Gastroesophageal sphincter (tissue), 4 donors: ENCODE measurements around the gene RNF123. TPM values are rescaled to one million over a fixed set of nuclear protein-coding genes. Genes with fewer than 3 reads are reported as not detected.

Source experiments
- ATAC-seq: fragments of 150-250 bp; one replicate; pipeline ENCODE4 v1.9.1; 2016; ENCODE audit warnings: mild to moderate bottlenecking, moderate library complexity
- H3K27ac ChIP-seq, 4 donors: fragments of 200-600 bp; sonication (generic) in 3 of 4; 1 replicate in 3 of 4; 2 replicates in 1 of 4; pipeline ENCODE4 v1.5.1; 2016 to 2019
- H3K27me3 ChIP-seq: fragments of 200-600 bp; sonication (generic); one replicate; pipeline ENCODE4 v1.5.1; 2019
- H3K36me3 ChIP-seq, 2 donors: fragments of 200-600 bp; sonication (generic); one replicate each; pipeline ENCODE4 v1.5.1; 2019; ENCODE audit warnings: control low read depth in 1 of 2
- H3K4me1 ChIP-seq, 3 donors: fragments of 200-600 bp; sonication (generic); 1 replicate in 2 of 3; 2 replicates in 1 of 3; pipeline ENCODE4 v1.5.1; 2016 to 2019; ENCODE audit warnings: control low read depth in 2 of 3
- H3K4me3 ChIP-seq, 2 donors: fragments of 200-600 bp; sonication (generic); one replicate each; pipeline ENCODE4 v1.5.1; 2019; ENCODE audit warnings: mild to moderate bottlenecking in 1 of 2, moderate library complexity in 1 of 2
- H3K9me3 ChIP-seq, 3 donors: fragments of 200-600 bp; sonication (generic); one replicate each; pipeline ENCODE4 v1.5.1; 2017 to 2019; ENCODE audit warnings: control low read depth in 2 of 3
- EP300 ChIP-seq: sonication (generic); formaldehyde crosslinking; IDR thresholded peaks from one replicate; pipeline ENCODE4 v1.6.1; 2017; ENCODE audit warnings: antibody characterized with exemption, mild to moderate bottlenecking
- POLR2A ChIP-seq, 2 donors: fragments of 450-650 bp; IDR thresholded peaks; one replicate each; pipeline ENCODE4 v1.6.1; 2017; ENCODE audit warnings: antibody characterized with exemption in 2 of 2, mild to moderate bottlenecking in 2 of 2, moderate library complexity in 1 of 2
- POLR2AphosphoS5 ChIP-seq: sonication (generic); formaldehyde crosslinking; IDR thresholded peaks from one replicate; pipeline ENCODE4 v1.6.1; 2017; ENCODE audit warnings: antibody characterized with exemption
- WGBS, 2 donors: methylation state at CpG; one replicate each; pipeline ENCODE4 v1.1.5; 2018; ENCODE audit warnings: low coverage in 1 of 2; 5-methylcytosine and 5-hydroxymethylcytosine counted together
- total RNA-seq, 4 donors: library from RNA; depleted of rRNA; stranded (reverse); fragments of >200 nt; gene quantifications; one replicate each; pipeline ENCODE4 v1.1.0, GENCODE V29; 2016
- TF ChIP-seq, protein P1 (sequence below), 4 experiments: fragments of 200-600 bp in 2 of 4; fragments of 450-650 bp in 2 of 4; sonication (generic) in 1 of 4; IDR thresholded peaks; one replicate each; pipeline ENCODE4 v1.5.1; 2017 to 2019; ENCODE audit warnings: antibody characterized with exemption in 4 of 4, mild to moderate bottlenecking in 2 of 4, moderate library complexity in 2 of 4

Gene RNF123
- total RNA-seq, 4 donors from 2014 or later: 18.5 to 31.2 (median 21.8) TPM

DNA sequence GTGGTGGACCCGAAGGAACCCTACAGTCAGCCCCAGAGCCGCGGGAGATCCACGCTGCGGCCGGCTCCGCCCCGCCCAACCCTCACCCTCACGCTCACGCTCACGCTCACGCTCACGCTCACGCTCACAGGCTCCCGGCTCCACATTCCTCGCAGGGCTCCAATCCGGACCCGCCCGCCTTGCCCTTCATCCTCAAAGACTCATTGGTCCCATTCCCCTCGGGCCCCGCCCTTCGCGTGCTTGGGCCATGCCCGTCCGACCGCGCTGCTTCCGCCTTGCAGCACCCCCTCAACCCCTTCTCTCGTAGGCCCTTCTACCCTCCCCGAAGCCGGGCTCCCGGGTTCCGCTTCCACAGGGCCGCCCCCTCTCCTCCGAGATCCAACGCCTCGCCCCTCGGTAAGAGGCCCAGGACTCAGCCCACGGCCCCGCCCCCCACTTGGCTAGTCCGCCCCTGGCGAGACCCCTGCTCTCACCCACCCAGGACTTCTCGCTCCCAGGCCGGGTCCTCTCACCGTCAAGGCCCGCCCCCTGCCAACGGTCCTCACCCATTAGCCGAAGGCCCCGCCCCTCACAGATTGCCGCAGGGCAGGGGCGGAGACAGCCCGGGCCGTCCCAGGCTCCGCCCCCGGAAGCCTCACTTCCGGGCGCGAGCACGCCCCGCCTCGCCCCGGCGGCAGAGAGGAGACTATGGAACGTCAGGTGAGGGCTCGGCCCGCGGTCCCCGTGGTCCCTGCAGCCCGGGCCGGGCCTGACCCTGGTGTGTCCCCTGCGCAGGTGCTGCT, 15.5 kb upstream of the RNF123 start, which contains the start of gene APEH:
Gene APEH, plus strand, starts transcription at position 637 of the 782 bp plus-strand sequence. Its CDS starts 51 bp downstream, at position 688.
- H3K27ac ChIP-seq: peak within 1 kb of the TSS; percentile 64 to 94 (median 92)
- peaks cover 0 to 25% (median 10%) of the 10 kb centered on the region in 3 donors for H3K4me1 ChIP-seq
- TF ChIP-seq, protein P1, sequence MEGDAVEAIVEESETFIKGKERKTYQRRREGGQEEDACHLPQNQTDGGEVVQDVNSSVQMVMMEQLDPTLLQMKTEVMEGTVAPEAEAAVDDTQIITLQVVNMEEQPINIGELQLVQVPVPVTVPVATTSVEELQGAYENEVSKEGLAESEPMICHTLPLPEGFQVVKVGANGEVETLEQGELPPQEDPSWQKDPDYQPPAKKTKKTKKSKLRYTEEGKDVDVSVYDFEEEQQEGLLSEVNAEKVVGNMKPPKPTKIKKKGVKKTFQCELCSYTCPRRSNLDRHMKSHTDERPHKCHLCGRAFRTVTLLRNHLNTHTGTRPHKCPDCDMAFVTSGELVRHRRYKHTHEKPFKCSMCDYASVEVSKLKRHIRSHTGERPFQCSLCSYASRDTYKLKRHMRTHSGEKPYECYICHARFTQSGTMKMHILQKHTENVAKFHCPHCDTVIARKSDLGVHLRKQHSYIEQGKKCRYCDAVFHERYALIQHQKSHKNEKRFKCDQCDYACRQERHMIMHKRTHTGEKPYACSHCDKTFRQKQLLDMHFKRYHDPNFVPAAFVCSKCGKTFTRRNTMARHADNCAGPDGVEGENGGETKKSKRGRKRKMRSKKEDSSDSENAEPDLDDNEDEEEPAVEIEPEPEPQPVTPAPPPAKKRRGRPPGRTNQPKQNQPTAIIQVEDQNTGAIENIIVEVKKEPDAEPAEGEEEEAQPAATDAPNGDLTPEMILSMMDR (IDR thresholded peaks at IDR 0.05): peak in 1 of 4 experiments; percentile 18
- TF ChIP-seq POLR2AphosphoS5: peak; percentile 75
- TF ChIP-seq POLR2A (IDR thresholded peaks at IDR 0.05): peak; percentile 78 to 79
- TF ChIP-seq EP300: no peak
- H3K27me3 ChIP-seq: peaks cover 7% of the 10 kb centered on the region
- peak within 1 kb of the TSS; percentile 65 to 93 for H3K4me3 ChIP-seq
- ATAC-seq: peak; percentile 94
- peaks cover 0 to 38% of the 10 kb centered on the region in 2 donors for H3K36me3 ChIP-seq
- WGBS, 2 donors: no CpG with 5 or more reads among the region's 71 CpGs
- H3K9me3 ChIP-seq: no peaks in the 10 kb centered on the region

DNA sequence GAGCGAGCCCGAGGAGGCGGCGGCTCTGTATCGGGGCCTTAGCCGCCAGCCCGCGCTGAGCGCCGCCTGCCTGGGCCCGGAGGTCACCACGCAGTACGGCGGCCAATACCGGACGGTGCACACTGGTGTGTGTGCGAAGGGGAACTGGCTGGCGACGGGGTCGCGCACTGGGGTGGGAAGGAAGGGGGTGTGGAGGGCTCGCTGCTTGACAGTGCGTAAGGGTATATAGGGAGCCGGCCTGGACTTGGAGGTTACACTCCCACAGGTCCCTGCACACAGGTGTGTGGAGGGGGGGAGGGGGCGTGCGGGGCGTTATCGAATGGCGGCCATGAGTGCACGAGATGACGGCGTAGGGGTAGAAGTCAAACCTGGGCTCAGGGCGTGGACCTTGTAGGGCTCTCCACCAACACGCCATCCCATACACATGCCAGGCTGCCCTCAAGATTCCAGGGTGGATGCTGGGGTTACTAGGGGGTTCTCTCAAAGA, 14.8 kb upstream of the RNF123 start:
- no peak for TF ChIP-seq EP300
- TF ChIP-seq, protein P1 (IDR thresholded peaks at IDR 0.05): peak in 2 of 4 experiments; percentile 32 to 46
- no peak for TF ChIP-seq POLR2AphosphoS5
- TF ChIP-seq POLR2A (IDR thresholded peaks at IDR 0.05): no peak
- Histone ChIP-seq H3K4me3 (peak overlapping the region; percentile 65 to 93), H3K27me3 (peaks cover under 1% of the 10 kb centered on the region), H3K27ac (peak overlapping the region; percentile 64 to 94 (median 92)), H3K36me3 (peaks cover 0 to 44% of the 10 kb centered on the region in 2 donors), H3K9me3 (no peaks in the 10 kb centered on the region), H3K4me1 (peaks cover 0 to 25% (median 10%) of the 10 kb centered on the region in 3 donors)
- peak; percentile 20 for ATAC-seq
- WGBS, 2 donors: 0% methylated on average over 3 to 6 of the region's 34 CpGs

DNA sequence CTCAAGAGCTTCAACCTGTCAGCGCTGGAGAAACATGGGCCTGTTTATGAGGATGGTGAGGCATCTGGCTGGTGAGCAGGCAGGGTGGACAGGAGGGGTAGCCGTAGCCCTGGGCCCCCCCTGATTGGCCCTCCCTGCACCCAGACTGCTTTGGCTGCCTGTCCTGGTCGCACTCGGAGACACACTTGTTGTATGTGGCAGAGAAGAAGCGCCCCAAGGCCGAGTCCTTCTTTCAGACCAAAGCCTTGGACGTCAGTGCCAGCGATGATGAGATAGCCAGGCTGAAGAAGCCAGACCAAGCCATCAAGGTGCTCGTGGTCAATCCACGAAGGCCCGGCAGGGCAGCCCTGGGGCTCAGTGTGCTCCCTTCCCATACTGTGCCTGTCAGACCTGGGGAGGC, 13.4 kb upstream of the RNF123 start:
- ATAC-seq: no peak
- Histone ChIP-seq H3K4me1 (peaks cover 0 to 25% (median 10%) of the 10 kb centered on the region in 3 donors), H3K27me3 (no peaks in the 10 kb centered on the region), H3K4me3 (no peak overlapping the region), H3K36me3 (peaks cover 0 to 58% of the 10 kb centered on the region in 2 donors), H3K9me3 (no peaks in the 10 kb centered on the region), H3K27ac (no peak overlapping the region)
- TF ChIP-seq POLR2AphosphoS5 (no peak), POLR2A (IDR thresholded peaks at IDR 0.05) (no peak), EP300 (no peak)
- TF ChIP-seq, protein P1 (IDR thresholded peaks at IDR 0.05): no peak
- WGBS, 2 donors: 80% methylated on average over 1 of the region's 11 CpGs; no CpG with 5 or more reads in 1 of the 2 donors

DNA sequence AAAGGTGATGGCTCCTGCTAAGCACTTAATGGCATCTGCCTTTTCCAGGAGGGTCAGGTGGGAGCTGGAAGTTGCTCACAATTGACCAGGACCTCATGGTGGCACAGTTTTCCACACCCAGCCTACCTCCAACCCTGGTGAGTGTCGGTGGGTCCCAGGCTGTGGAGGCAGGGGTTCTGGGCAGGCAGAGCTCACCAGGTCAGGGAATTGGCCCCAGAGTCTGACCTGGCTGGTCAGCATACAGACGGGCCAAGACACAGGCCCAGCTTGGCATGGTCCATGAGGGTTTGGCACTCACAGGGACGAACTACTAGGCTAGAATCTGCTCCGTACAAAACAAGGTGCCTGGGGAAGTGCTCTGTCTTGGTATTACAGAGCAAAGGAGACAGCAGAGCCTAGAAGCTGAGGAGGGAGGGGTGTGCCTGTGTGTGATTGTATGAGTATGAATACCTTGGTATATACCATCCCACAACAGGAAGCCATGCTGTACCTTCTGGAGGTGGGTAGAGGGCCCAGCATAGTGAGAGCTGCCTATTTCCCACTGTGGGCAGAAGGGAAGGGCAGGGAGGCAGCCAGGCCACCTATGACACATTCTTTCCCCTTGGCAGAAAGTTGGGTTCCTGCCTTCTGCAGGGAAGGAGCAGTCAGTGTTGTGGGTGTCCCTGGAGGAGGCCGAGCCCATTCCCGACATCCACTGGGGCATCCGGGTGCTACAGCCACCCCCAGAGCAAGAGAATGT, 8.7 kb upstream of the RNF123 start:
- no CpG with 5 or more reads among the region's 7 CpGs for WGBS, 2 donors
- ATAC-seq: no peak
- no peak overlapping the region for H3K27ac ChIP-seq
- peaks cover 0 to 3% (median 0%) of the 10 kb centered on the region in 3 donors for H3K4me1 ChIP-seq
- no peak overlapping the region for H3K4me3 ChIP-seq
- H3K9me3 ChIP-seq: no peaks in the 10 kb centered on the region
- H3K27me3 ChIP-seq: peaks cover under 1% of the 10 kb centered on the region
- TF ChIP-seq EP300 (no peak), POLR2A (IDR thresholded peaks at IDR 0.05) (no peak), POLR2AphosphoS5 (no peak)
- TF ChIP-seq, protein P1 (IDR thresholded peaks at IDR 0.05): no peak
- H3K36me3 ChIP-seq: peaks cover 0 to 98% of the 10 kb centered on the region in 2 donors
